Heart left ventricle (tissue), 13 donors: ENCODE data around the gene HOXD9.

Source experiments
- CTCF ChIP-seq, 12 donors: fragments of 200-600 bp; sonication (generic) in 4 of 12; IDR thresholded peaks; one replicate each; pipeline versions ENCODE4 v1.5.0 to v1.8.0; 2018 to 2022; ENCODE audit warnings: antibody characterized with exemption in 12 of 12, mild to moderate bottlenecking in 5 of 12
- POLR2A ChIP-seq, 2 donors: fragments of 450-650 bp; IDR thresholded peaks; one replicate each; pipeline ENCODE4 v1.6.1; 2017; ENCODE audit warnings: antibody characterized with exemption in 2 of 2, mild to moderate bottlenecking in 2 of 2, moderate library complexity in 2 of 2
- donor health status: ischemic (EF 13 %, LVEDD 7.1; RV severe dilation, severe dysfunction).
- donor health status: DM: no; HTN: yes; CAD: no.
- donor health status: DM: no; HTN: no; CAD: no.
- donor health status: ischemic (EF 25% LVEDD 6.9; RV normal size, moderate dysfunction).
- donor health status: ischemic (EF 25% LVEDD 5.7; RV mildly dilated, moderate dysfunction).
- donor health status: ischemic (EF 35%, LVEDD 5.7; RV mildly dilated, moderate dysfunction).
- donor health status: nonischemic (EF 11% LVEDD 7.7; RV severe dilation, severe dysfunction).
- donor health status: DM: yes; HTN: yes; CAD: no.
- donor health status: PGD.
- donor health status: ischemic (EF 29% LVEDD 5.4; RV normal size, mild dysfunction).
- donor health status: nonischemic (EF 23%, LVEDD 6.1; RV moderate dilation, normal function).

- no peak for TF ChIP-seq CTCF (IDR thresholded peaks at IDR 0.05)
- TF ChIP-seq POLR2A (IDR thresholded peaks at IDR 0.05): no peak
Measured at GRCh38 chr2:176114930-176115625, 7.4 kb upstream of the HOXD9 start.
